PC-3 (cell line): ENCODE data around the gene KTN1. TPM values are rescaled to one million over a fixed set of nuclear protein-coding genes. Genes with fewer than 3 reads are reported as not detected.
A peak's percentile ranks its signal among the peaks of the same experiment; 100 is the strongest.

ENCODE experiments used
- ATAC-seq: fragments of 200-7000 bp; cut with Tn5 transposase; 2 replicates; pipeline ENCODE4 v1.9.1; 2020; ENCODE audit warnings: mild to moderate bottlenecking, moderate library complexity
- BruUV-seq: library from RNA; stranded (reverse); fragments of 400-500 nt; replicated peaks from 2 replicates; lab custom pipeline; 2021; lab: Mats Ljungman, UMichigan
- CTCF ChIA-PET: fragments of 300-600 bp; sonication (Branson Sonifier 250); formaldehyde crosslinking; loops from one replicate; lab custom pipeline; 2022; ENCODE audit warnings: antibody characterized with exemption; lab: Charles Lee
- POLR2A ChIA-PET: fragments of 300-600 bp; sonication (Branson Sonifier 250); formaldehyde crosslinking; loops from one replicate; lab custom pipeline; 2022; ENCODE audit warnings: antibody characterized with exemption; ENCODE audit not compliant: unreplicated experiment; lab: Charles Lee
- DNase-seq: peaks from one replicate; pipeline ENCODE4 v3.0.0-alpha.2; 2015
- H2AFZ ChIP-seq: fragments of 300-600 bp; sonication (generic); 2 replicates; pipeline ENCODE4 v1.6.0; 2016; ENCODE audit warnings: antibody characterized with exemption, low read length
- H3F3A ChIP-seq: fragments of 300-600 bp; sonication (generic); one replicate; pipeline ENCODE4 v1.6.0; 2017; ENCODE audit warnings: antibody characterized with exemption, low read length, control low read depth, mild to moderate bottlenecking; ENCODE audit not compliant: unreplicated experiment
- H3K27ac ChIP-seq: fragments of 300-600 bp; sonication (generic); 2 replicates; pipeline ENCODE4 v1.5.1; 2016; ENCODE audit warnings: mild to moderate bottlenecking, low read length
- H3K27me3 ChIP-seq: fragments of 300-600 bp; sonication (generic); 2 replicates; pipeline ENCODE4 v1.6.1; 2016; ENCODE audit warnings: low read length, mixed read lengths
- H3K36me3 ChIP-seq: fragments of 300-600 bp; sonication (generic); 2 replicates; pipeline ENCODE4 v1.6.1; 2016; ENCODE audit warnings: low read depth, mixed run types, low read length, mixed read lengths
- H3K4me1 ChIP-seq: fragments of 300-600 bp; sonication (generic); 2 replicates; pipeline ENCODE4 v1.5.1; 2016; ENCODE audit warnings: low read length; ENCODE audit not compliant: insufficient read depth
- H3K4me2 ChIP-seq: fragments of 300-600 bp; sonication (generic); 2 replicates; pipeline ENCODE4 v1.6.0; 2016; ENCODE audit warnings: low read length
- H3K4me3 ChIP-seq: fragments of 300-600 bp; sonication (generic); 2 replicates; pipeline ENCODE4 v1.5.1; 2016; ENCODE audit warnings: mild to moderate bottlenecking, low read length, mixed read lengths
- H3K79me2 ChIP-seq: fragments of 300-600 bp; sonication (generic); 2 replicates; pipeline ENCODE4 v1.6.1; 2017; ENCODE audit warnings: low read length, mixed read lengths
- H3K9ac ChIP-seq: fragments of 300-600 bp; sonication (generic); 2 replicates; pipeline ENCODE4 v1.6.0; 2016; ENCODE audit warnings: mild to moderate bottlenecking, low read length
- H3K9me2 ChIP-seq: fragments of 300-600 bp; sonication (generic); replicated peaks from 2 replicates; pipeline ENCODE4 v1.6.1; 2016; ENCODE audit warnings: mixed run types, low read length, mixed read lengths
- H3K9me3 ChIP-seq: fragments of 300-600 bp; sonication (generic); 2 replicates; pipeline ENCODE4 v1.6.1; 2016; ENCODE audit warnings: low read length, mixed read lengths
- H4K20me1 ChIP-seq: fragments of 300-600 bp; sonication (generic); 2 replicates; pipeline ENCODE4 v1.6.1; 2016; ENCODE audit warnings: low read length, mixed read lengths
- CTCF ChIP-seq: fragments of 300-600 bp; sonication (generic); conservative IDR thresholded peaks from 2 replicates; pipeline ENCODE4 v1.5.1; 2017; ENCODE audit warnings: antibody characterized with exemption, low read depth, mild to moderate bottlenecking, low read length
- EZH2 ChIP-seq: fragments of 300-600 bp; sonication (generic); IDR thresholded peaks from one replicate; pipeline ENCODE4 v1.6.1; 2017; ENCODE audit warnings: antibody characterized with exemption, mild to moderate bottlenecking, low read length; ENCODE audit not compliant: unreplicated experiment
- EZH2phosphoT487 ChIP-seq: fragments of 300-600 bp; sonication (generic); IDR thresholded peaks from 2 replicates; pipeline ENCODE4 v1.6.1; 2018; ENCODE audit warnings: mild to moderate bottlenecking, antibody characterized with exemption, low read length, borderline replicate concordance
- intact Hi-C: fragments of 100-400 bp; cut with micrococcal nuclease; formaldehyde crosslinking; loops from 2 replicates; pipeline ENCODE4 v1.9.0; 2023
- total RNA-seq: library from RNA; depleted of rRNA; stranded (reverse); fragments of >200 nt; gene quantifications from 2 replicates; pipeline ENCODE4 v1.2.3, GENCODE V29; 2014

KTN1 gene
- total RNA-seq, 1 experiment from 2014 or later = 251 TPM

GRCh38 chr14:55681096-55681495, 101.1 kb downstream of the KTN1 start:
- Histone ChIP-seq H3K9me3 (no peaks in the 10 kb centered on the region), H3K27me3 (no peaks in the 10 kb centered on the region), H3K36me3 (peaks cover 82% of the 10 kb centered on the region), H3K9ac (no peak overlapping the region), H3K27ac (no peak overlapping the region), H3K4me2 (no peak overlapping the region), H3K4me1 (no peaks in the 10 kb centered on the region), H4K20me1 (no peaks in the 10 kb centered on the region), H3K9me2 (no peaks in the 10 kb centered on the region), H2AFZ (no peak overlapping the region), H3F3A (no peaks in the 10 kb centered on the region), H3K79me2 (no peaks in the 10 kb centered on the region), H3K4me3 (no peak overlapping the region)
- CTCF ChIA-PET = interaction anchor here (1.1 kb wide), 1 partner anchor 243 kb away, joined by 3 read pairs; no protein-coding TSS in a partner anchor
- ATAC-seq (no peak), DNase-seq (no peak)
- TF ChIP-seq EZH2phosphoT487 (no peak), EZH2 (no peak), CTCF (no peak)
- BruUV-seq = no TSS peak
- intact Hi-C loops = no loop called here
- POLR2A ChIA-PET = interaction anchor here (0.6 kb wide), 1 partner anchor 231 kb away, joined by 3 read pairs; no protein-coding TSS in a partner anchor

GRCh38 chr14:55684956-55685584, 105.1 kb downstream of the KTN1 start:
- no peak overlapping the region for H3K4me2 ChIP-seq
- H3K9me2 ChIP-seq = no peaks in the 10 kb centered on the region
- TF ChIP-seq EZH2phosphoT487 = no peak
- TF ChIP-seq EZH2 = no peak
- no peak for TF ChIP-seq CTCF
- DNase-seq = no peak
- no peaks in the 10 kb centered on the region for H3K27me3 ChIP-seq
- no peak overlapping the region for H2AFZ ChIP-seq
- no peaks in the 10 kb centered on the region for H3K79me2 ChIP-seq
- POLR2A ChIA-PET = interaction anchor here (0.7 kb wide), 1 partner anchor 881 kb away, joined by 3 read pairs; no protein-coding TSS in a partner anchor
- H3K36me3 ChIP-seq = peaks cover 60% of the 10 kb centered on the region
- no peak overlapping the region for H3K9ac ChIP-seq
- no peak overlapping the region for H3K27ac ChIP-seq
- H3K4me3 ChIP-seq = no peak overlapping the region
- no peaks in the 10 kb centered on the region for H4K20me1 ChIP-seq
- H3K4me1 ChIP-seq = peaks cover 23% of the 10 kb centered on the region
- no TSS peak for BruUV-seq
- CTCF ChIA-PET = no interaction called here
- no peak for ATAC-seq
- intact Hi-C loops = no loop called here
- H3F3A ChIP-seq = peaks cover 8% of the 10 kb centered on the region
- no peaks in the 10 kb centered on the region for H3K9me3 ChIP-seq

GRCh38 chr14:55686713-55687112, 106.7 kb downstream of the KTN1 start:
- Histone ChIP-seq H3K79me2 (no peaks in the 10 kb centered on the region), H3K27me3 (no peaks in the 10 kb centered on the region), H3K4me3 (no peak overlapping the region), H3K4me2 (no peak overlapping the region), H3K9me2 (no peaks in the 10 kb centered on the region), H3F3A (peaks cover 8% of the 10 kb centered on the region), H3K9ac (no peak overlapping the region), H3K9me3 (no peaks in the 10 kb centered on the region), H3K27ac (no peak overlapping the region), H3K4me1 (peaks cover 38% of the 10 kb centered on the region), H3K36me3 (peaks cover 47% of the 10 kb centered on the region), H2AFZ (no peak overlapping the region), H4K20me1 (no peaks in the 10 kb centered on the region)
- no peak for ATAC-seq
- intact Hi-C loops = no loop called here
- CTCF ChIA-PET = no interaction called here
- BruUV-seq = TSS peak; percentile 2
- POLR2A ChIA-PET = no interaction called here
- TF ChIP-seq EZH2phosphoT487 (no peak), EZH2 (no peak), CTCF (no peak)
- DNase-seq = no peak
